ENCODE measurements around the gene SPATA17.

- TF ChIP-seq EZH2 (IDR thresholded peaks at IDR 0.05; ENCODE audit: insufficient read depth, poor library complexity, severe bottlenecking) = no peak
- TF ChIP-seq EZH2phosphoT487 (IDR thresholded peaks at IDR 0.05; ENCODE audit: insufficient read depth, low read depth) = no peak
These were observed 11.3 kb downstream of the SPATA17 start for GRCh38 chr1:217642455-217642854.
